Ammon's horn (tissue), 1 donor: Measurements from ENCODE around the gene PGD.
"Not testable (repeated sequence)": the region's sequence is repeated elsewhere in the genome, so short reads cannot be mapped to it uniquely, and the experiment has no call there.

Source experiments
- DNase-seq: peaks from one replicate; pipeline ENCODE4 v3.0.0-alpha.2; 2016; ENCODE audit warnings: low spot score

PGD gene

DNA sequence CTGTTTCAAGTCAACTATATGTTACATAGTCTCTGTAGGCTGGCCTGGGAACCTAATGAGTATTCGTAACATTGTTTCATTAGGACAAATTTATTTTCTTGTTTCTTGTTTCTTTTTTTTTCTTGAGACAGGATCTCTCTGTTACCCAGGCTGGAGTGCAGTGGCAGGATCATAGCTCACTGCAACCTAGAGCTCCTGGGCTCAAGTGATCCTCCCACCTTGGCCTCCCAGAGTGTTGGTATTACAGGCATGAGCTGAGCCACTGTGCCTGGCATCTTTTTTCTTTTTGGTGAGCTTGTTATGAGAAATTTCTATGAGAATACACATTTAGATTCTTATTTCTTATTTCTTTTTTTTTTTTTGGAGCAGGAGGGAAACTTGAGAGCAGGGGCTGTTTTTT, 38.2 kb downstream of the PGD start:
- DNase-seq, result no peak

DNA sequence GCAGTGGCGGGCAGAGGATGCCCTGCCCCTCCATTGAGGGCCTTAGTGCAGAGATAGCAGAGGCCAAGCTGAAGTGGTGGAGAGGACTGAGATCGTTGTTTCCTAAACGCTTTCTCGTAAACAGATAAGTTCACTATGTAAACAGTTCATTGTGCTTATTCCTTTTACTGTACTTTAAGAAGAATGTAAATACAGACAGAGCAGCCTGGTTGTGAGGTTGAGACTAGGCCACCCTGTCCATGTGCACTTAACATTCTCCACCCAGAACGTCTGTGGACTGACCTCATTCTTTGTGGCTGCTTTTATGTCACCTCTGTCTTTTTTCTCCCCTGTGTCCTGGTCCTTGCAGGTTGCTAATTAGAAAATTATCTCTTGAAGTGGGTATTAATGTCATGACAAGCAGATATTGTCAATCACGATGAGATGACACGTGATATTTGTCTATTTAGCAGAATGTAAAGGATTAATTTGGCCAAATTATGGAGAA, 39.9 kb downstream of the PGD start:
- DNase-seq, result no peak

DNA sequence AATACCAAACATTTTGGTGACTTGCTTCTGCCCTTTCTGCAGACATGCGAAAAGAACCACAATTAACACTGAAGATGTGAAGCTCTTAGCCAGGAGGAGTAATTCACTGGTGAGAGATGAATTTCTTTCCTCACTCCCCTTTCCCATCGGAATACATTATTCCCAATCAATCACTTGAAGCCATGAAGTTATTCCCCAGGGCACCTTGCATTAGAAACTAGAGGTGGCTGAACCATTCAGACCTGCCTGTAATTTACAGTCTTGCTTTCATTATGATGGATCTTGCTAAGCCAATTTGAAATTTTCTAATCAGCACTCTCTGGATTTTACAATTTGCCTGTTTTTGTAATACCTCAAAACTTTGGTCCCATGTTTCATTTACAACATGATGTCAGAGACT, 41.4 kb downstream of the PGD start:
- no peak for DNase-seq

GRCh38 chr1:10440794-10441193, 41.9 kb downstream of the PGD start:
- DNase-seq, result no peak

GRCh38 chr1:10444248-10444647, 45.4 kb downstream of the PGD start:
- no peak for DNase-seq

GRCh38 chr1:10444795-10445397, 46.0 kb downstream of the PGD start:
- DNase-seq, result no peak

DNA sequence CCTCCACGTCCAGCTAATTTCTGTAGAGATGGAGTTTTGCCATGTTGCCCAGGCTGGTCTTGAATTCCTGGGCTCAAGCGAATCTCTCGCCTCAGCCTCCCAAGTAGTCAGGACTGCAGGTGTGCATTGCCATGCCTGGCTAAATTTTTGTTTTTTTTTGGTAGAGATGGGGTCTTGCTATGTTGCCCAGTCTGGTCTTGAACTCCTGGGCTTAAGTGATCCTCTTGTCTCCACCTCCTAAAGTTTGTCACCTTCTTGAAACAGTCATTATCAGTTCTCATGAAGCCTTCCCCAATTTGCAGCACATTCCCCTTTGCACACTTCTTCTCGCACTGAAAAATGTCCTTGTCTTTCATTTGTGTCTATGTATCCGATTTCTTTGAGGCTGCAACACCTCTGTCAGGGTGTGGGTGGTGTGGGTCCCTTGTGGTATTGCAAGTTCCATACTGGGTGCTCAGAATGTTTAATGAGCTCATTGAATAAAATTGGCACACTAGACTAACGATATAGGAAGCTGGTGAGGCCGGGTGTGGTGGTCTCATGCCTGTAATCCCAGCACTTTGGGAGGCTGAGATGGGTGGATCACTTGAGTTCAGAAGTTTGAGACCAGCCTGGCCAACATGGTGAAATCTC, 48.0 kb downstream of the PGD start:
- DNase-seq, result no peak

- no peak for DNase-seq
Observed at GRCh38 chr1:10449751-10450150, 50.9 kb downstream of the PGD start, which contains the start of gene CORT. Gene CORT, plus strand, starts transcription at chr1:10450031. Its CDS starts 193 bp downstream, at chr1:10450224.

DNA sequence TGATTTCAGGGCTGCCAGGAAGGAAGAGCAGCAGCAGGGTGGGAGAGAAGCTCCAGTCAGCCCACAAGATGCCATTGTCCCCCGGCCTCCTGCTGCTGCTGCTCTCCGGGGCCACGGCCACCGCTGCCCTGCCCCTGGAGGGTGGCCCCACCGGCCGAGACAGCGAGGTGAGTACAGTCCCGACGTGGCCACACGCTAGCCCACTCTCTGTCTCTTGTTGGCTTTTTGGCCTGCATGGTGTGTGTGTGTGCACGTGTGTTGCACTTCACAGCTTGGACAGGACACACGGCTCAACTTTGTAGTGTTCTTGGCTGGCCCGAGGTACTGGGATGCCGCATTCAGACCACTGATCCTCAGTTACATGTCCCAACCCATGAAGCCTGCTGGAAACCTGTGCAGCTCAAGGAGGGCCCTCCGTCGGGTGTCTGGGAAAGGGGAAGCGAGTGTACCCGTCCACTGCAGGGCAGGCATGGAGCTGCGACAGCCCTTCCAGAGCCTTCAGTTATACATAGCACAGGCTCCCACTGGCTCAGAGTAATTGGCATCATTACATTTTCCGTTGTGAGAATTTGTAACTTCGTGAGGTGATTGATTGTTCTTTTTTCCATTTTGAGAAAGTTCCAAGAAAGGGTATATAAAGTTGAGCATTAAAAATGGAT, 51.4 kb downstream of the PGD start:
- DNase-seq, result no peak

DNA sequence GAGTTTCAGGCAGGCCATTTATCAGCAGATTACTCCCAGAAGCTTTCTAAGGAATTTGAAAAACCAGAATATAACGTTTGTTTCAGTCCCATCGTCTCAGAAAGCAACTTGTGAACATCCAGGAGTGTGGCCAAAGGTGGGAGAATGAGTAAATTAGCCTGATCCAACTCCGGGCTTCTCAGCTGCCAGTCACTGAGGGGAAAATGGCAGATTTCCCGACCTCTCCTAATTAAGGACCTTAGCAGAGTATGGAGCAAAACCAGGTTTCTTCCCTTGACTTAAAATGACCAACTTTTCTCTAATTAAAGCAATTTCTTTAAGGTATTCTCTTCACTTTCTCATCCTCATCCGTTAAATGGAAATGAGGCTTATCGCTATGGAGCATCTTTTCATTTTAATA, 52.0 kb downstream of the PGD start:
- no peak for DNase-seq

- DNase-seq, result no peak
Observed at GRCh38 chr1:10451287-10451686, 52.4 kb downstream of the PGD start.

DNA sequence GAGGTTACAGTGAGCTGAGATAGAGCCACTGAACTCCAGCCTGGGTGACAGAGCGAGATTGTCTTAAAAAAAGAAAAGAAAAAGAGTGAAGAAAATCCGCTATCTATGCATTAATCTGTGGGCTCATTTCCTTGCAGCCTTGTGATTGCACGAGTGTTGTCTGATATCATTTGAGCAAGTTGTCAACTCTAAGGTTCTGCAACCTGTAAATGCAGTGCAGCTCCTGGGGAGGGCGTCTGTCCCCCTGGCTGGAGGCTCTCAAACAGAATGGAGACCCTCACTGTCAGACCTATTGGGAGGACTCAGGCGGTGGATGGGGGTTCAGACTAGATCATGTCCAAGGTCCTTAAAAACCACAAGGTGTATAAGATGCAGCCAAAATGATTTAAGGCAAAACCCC, 57.2 kb downstream of the PGD start:
- no peak for DNase-seq

GRCh38 chr1:10456661-10457060, 57.8 kb downstream of the PGD start:
- no peak for DNase-seq

DNA sequence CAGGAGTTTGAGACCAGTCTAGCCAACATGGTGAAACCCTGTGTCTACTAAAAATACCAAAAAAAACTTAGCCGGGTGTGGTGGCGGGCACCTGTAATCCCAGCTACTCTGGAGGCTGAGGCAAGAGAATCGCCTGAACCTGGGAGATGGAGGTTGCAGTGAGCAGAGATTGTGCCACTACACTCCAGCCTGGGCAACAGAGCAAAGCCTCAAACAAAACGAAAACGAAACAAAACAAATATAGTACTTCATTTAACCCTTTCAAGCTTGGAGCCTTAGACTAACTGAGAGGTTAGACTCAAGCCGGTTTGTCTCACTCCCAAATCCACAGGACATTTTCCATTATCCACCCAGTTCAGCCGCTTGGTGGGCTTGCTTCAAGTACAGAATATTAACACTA, 58.6 kb downstream of the PGD start:
- not testable (repeated sequence) for DNase-seq

DNA sequence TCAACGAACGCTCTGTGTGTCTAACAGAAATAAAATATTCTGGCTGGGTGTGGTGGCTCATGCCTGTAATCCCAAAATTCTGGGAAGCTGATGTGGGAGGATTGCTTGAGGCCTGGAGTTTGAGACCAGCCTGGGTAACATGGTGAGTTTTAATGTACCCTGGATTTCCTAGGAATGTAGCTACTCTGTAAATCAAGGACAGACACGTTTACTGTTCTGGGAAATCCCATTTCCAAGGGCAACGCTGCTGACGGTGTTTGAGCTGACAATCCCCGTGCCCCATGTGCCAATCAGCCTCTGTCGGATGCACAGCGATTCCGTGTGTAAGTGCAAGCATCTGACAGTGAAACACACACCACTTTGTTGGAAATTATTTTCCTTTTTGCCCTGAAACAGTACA, 59.0 kb downstream of the PGD start:
- no peak for DNase-seq

DNA sequence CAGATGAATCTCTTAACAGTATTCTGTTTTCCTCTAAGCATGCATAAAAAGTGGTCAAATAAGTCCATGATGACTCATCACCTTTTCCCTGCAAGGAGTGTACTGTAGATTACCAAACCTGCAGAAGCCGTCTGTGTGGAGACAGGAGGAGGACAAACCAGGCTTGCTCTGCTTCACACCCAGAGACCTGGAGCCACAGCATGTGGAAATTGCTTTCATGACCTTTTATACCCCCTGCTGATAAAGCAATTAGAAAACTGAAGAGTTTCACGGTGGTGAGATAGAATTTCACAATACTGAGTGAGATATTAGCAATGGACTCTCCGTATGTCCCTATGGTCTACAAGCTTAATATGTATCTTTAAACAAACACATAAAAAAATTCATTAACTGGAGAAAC, 60.3 kb downstream of the PGD start:
- DNase-seq, result no peak

DNA sequence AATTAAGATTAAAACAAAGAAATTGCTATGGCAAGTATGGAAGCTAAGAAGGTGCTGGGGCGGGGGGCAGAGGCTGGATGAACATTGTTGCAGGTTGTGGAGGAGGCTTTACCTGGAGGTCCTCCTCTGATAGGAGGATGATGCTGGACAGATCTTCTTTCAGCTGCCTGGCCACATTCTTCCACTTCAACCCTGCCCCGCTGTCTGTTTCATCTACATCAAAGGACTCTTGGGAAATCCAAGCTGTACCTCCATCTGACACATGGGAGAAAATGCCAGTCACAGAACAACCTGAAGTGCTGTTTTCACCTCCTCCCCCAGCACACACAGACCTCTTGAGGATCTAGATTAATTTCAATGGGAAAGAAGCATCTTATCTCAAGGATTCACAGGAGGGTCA, 68.2 kb downstream of the PGD start:
- no peak for DNase-seq

GRCh38 chr1:10470043-10470442, 71.2 kb downstream of the PGD start:
- no peak for DNase-seq
